COLO668 (cell line): ENCODE measurements around the gene INAFM2.

Experiments used
- DNase-seq: peaks from one replicate; lab custom pipeline; 2025; ENCODE audit not compliant: unreplicated experiment; lab: John Stamatoyannopoulos, UW

Gene INAFM2

DNA sequence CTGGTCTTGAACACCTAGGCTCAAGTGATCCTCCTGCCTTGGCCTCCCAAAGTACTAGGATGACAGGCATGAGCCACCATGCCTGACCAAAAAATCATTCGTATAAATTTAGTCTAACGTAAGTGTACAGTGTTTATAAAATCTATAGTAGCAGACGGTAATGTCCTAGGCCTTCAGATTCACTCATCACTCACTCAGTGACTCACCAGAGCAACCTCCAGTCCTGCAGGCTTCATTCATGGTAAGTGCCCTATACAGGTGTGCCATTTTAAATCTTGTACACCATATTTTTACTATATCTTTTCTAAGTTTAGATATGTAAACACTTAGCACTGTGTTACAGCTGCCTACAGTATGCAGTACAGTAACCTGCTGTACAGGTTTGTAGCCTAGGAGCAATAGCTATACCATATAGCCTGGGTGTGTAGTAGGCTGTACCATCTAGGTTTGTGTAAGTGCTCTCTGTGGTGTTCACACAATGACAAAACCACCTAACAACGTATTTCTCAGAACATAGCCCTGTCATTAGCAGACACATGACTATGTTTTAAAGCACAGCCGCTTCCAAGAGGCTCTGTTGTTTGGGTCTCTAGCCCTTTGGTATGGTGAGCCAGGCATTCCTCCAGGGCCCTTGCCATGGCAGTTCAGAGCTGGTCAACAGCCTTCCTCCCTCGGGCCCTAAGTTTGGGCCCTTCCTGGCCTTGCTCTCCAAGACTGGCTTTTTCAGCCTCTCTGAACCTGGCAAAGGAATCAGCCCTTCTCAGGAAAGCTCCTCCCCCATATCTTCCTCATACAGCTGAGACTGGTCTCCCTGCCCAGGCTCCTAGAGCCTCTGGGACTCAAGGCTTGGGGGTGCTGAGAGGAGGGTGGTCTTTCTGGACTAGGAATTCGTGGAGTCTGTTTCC lies 19.2 kb downstream of the INAFM2 start:
- no peak for DNase-seq

DNA sequence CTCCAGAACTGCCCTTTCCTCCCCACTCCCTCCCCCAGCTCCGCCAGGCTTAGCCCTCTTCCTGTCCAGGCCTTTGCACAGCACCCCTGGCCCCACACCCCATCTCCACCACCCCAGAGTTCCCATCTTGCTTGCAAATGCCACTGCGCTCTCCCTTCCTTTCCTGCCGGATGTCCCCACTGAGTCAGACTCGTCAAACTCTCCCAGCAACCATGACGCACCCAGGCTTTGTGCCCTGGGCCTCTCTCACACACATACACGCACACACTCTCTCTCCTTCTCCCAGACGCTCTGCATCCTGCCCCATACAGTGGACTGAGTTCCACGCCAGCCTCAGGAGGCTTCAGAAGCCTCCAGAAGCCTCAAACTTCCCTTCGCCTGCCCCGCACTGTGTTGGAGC lies 20.0 kb downstream of the INAFM2 start:
- DNase-seq, result no peak

DNA sequence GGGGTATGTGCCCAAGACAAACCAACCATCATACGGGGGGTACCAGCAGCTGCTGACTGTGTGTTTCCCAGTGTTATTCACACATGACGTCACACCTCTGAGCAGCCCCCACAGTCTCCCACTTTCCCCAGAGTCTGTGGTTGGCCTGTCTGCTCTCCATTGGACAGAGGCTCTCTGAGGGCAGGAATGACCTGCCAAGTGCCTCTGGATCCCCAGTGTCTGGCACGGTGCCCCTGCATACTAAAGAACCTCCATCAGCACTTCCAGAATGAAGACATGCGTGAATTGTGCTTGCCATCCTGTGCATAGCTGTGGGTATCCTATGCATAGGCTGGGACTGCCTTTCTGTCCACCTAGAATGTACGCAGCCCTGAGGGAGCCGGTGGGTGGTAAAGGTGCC lies 20.7 kb downstream of the INAFM2 start:
- DNase-seq, result no peak

DNA sequence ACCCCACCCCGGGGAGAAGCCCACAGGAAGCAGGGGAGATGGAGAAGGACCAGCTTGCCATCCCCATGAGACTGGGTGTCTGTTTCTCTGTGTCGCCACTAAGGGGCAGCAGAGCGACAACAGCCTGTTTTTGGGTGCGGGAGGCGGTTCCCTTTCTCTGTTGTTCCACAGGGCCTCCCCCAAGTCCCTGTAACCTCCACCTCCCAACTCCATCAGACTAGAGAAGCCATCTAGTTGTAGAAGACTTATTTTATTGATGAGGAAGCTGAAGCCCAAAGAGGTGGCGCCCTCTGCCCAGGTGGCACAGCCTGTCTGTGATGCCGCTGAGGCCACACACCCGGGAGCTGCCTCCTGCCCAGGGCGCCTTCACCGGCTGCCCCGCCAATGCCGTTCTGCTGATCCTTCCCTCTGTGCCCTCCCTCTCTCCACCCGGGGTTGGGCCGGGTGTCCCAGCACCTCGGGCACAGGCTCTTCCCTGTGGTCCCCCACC lies 21.2 kb downstream of the INAFM2 start:
- peak; percentile 62 for DNase-seq

DNA sequence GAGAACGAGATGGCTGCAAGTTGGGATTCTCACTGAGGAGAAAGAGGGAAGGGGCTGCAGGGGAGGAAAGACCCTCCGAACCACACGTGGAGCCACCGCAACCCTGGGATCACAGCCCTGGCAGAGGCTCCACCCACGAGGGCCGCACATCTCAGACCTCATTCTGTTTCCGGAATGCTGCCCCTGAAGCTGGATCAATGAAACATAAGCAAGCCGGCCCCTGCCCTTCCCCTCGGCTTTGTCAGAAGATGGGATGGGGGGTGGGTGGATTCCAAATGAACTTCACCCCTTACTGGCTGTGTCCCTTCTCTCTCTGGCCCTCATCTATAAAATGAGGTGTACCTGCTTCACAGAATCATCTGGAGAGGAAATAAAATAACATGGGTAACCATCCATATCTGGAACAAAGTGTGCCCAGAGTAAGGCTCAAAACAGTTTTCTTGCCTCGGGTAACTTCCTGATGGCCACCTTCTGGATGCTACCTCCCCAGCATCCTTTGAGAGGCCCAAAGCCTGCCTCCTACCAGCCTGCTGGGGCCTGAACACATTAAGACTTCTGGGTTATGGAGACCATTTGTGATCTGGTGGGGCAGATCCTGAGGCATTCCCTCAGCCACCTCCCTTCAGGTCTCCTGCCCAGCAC lies 21.9 kb downstream of the INAFM2 start:
- DNase-seq, result no peak

DNA sequence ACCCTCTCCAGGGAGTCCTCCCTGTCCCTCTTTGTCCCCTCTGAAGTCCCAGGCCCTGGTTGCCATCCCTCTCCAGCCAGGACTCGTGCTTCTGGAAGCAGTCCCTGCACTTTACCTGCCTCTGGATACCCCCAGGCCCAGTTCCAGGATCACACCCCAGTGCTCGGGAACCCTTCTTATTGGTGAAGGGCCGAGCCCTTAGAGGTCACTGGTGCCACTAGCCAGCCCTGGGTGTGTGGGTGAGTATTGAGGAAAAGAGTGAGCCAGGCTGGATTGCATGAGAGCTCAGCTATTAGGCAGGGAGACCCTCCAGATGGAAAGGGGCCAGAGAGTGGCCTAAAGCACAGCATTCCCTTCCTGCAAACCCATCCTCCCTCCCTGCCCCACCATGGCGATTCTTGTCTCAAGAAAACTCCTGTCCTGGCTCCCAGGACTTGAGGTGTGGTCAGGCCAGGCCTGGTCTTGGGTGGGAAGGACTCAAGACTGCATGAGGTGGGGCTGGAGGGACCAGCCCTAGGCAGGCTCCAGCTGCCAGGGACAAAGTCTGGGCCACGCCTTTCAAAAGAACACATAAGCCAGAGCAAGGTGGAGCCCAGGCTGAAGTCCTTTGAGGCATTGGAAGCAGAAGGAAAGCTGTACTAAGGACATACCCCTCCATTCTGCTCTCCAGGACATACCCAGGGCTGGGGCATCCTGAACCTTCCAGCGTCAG lies 22.5 kb downstream of the INAFM2 start:
- no peak for DNase-seq

DNA sequence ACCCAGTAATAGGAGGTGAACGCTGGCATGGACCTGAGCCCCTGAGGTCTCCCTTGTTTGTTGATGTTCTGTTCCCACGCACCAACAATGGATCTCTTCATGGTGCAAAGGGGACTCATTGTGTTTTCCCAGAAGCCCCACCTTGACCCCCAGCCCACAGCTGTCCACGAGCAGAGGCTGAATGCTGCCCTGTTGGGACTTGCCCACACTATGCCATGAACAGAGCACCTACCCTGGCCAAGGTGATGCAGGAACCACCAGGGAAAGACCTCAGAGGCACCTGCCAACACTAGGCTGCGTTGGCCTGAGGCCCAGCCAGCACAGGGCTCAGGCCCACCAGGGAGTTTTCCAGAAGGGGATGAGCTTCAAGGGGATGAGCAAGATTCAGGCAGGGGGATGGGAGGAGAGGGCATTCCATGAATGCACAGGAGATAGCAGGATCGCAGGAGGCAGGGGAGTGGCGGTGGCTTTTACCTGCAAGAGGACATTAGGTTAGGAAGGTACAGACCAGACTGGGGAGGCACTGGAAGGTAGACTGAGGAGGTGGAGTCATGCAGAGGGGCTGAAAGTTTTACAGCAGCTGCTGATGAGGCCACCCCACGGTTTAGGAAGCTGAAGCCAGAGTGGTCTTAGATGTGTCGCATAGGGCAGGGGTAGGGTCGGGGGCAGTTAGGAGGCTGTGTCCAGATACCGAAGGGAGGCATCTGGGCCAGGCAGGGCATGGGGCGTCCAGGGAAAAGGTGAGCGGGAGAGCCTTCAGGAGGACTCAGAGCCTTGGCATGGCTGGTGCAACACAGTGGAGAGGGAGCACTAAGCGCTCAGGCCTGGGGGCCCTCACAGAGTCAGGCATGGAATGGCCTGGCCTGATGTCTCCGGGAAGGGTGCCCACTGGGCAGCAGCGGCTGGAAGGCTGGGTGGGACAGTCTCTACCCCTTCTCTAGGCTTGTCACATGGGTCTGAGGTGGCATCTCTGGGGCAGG lies 23.4 kb downstream of the INAFM2 start:
- no peak for DNase-seq

DNA sequence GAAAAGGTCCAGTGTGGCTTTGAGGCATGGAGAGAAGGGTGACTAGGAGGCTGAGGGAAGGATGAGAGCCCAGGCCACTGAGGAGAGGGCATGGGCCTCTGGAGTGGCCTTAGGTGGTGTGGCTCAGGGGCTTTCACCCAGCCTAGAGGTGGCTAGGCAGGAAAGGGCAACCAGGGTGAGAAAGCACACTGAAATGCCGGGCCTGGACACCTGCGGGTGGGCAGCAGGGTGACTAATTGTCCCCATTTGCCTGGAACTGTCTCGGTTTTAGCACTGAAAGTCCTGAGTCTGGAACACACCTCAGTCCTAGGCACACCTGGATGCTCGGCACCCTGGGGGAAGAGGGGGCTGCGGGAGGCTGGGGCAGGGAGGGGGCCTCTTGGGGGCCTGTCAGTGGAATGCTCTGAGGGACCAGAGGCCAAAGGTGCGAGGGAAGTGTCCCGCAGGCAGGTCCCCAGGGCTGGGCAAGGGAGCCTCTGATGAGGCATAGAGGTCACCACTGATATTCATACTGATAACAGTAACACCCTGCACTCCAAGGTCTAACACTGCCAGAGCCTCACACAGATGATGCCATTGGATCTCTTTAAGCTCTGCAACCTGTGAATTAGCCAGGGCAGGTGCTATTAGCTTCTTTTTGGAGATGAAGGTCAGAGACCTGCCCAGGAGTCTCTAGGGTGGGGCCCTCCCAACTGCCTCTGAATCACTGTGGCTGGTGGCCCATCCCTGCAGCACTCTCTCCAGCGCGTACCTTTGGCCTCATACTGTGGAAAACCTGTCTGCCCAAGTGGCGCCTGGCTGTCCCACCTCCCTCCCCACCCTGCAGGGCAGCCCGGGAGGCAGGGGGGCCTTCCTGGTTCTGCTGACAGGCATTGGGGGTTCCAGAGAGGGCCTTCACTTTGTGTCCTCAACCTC lies 24.3 kb downstream of the INAFM2 start:
- peak; percentile 17 for DNase-seq

DNA sequence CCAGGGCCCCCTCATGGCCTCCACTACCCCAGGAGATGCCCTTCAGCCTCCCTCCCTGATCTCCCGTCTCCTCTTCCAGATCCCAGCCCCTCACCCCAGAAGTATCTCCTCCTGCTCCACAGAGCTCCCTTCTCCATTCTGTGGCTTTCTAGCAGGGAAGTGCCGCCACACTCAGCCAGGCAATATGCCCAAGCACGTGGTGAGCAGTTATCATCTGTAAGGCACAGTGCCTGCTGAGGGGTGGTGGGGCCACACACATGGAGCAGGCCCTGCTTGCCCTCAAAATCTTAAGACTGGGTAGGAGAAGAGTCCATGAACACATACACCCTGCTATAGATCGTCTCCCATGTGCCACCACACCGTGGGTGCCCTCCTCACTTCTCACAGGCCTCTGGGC lies 25.0 kb downstream of the INAFM2 start:
- no peak for DNase-seq

DNA sequence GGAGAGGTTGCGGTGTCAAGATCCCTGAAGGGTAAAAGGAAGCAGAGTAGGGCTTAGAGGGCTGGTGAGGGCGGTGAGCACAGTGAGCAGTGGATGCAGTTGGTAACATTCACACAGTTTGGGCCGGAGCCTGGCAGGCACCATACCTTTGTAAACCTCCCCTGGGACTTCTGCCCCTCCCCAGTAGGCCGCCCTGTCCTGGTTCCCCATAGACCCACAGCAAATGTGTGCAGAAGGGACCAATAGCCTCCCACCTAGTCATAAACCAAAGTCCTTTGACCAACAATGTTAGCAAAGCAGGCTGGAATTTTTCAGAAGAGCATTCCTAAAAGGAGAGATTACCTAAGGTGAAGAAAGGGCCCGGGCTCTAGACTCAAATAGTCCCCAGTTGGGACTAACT lies 25.7 kb downstream of the INAFM2 start:
- no peak for DNase-seq

DNA sequence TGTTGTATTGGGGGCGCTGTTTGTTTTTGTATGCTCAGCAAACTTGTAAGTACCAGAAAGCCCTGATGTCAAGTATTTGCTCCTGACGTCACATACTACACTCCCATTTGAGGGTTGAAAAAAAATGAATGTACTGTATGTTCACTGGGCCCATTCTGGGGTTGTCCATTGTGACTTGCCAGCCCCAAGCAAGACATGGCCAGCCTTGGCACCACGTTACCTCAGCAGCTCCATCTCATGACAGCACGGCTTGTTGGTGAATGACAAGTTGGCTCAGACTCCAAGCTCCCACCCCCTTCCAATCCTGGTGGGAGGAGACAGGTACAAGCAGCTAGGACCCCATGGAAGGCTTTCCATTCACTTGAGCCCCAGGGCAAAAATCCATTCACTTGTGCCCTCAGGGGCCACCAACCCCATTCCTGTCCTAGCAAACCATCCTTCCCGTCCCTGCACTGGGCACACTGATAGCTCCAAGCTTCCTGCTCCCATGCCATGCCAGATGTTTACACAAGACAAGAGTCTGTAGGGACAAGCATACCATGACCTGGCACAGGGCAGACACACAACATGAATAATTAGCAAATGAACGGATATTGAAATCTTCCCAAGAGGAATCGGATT lies 28.9 kb downstream of the INAFM2 start:
- no peak for DNase-seq

DNA sequence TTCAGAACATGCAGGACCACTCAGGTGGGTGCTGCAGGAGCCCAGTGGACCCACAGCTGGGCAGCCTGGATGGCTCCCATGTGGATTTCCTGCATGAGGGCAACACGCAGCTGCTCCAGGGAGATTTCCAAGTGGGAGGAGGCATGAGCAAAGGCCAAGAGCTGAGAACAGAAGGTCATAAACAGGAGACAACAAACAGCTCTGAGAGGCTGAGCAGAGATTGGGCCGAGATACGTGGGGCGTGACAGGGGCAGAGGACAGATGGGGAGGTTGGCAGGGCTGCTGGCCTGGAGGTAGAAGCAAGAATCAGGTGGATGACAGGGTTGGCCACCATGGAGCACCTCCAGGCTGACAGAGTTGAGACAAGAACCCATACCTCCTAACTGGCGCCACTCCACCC lies 30.2 kb downstream of the INAFM2 start:
- peak; percentile 25 for DNase-seq

DNA sequence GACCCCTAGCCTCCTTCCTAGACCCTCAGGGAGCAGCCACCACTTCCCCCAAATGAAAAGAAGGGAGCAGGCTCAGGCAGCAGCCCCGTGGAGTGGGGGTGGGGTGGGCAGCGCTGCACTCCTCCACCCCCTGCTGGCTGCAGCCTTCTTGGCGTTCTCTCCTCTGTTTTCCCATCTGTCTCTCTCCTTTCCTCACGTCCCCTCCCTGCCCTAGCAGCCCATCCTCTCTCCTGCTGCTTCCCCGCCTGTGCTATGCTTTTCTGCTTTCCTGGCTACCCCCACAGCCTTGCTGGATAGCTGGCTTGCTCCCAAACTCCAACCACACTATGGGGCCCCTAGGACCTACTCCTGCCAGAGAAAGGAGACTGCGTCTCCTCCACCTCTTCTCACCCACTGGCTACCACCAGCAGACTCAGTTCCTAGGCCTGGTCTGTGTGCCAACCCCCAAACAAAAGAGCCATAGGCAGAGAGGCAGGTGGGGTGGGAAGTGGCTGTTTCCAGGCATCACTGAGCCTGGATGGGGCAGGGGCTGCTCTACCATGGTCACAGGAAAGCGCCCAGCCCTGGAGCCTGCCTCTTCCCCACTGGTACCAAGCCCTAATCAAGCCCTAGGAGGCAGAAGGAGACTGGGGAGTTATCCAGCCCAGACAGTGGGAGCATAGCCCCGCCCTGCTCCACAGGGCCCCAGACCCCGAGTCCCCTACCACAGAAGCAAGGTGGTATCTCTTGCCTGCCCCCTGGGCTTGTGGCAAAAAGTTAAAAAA lies 31.1 kb downstream of the INAFM2 start:
- peak; percentile 19 for DNase-seq

DNA sequence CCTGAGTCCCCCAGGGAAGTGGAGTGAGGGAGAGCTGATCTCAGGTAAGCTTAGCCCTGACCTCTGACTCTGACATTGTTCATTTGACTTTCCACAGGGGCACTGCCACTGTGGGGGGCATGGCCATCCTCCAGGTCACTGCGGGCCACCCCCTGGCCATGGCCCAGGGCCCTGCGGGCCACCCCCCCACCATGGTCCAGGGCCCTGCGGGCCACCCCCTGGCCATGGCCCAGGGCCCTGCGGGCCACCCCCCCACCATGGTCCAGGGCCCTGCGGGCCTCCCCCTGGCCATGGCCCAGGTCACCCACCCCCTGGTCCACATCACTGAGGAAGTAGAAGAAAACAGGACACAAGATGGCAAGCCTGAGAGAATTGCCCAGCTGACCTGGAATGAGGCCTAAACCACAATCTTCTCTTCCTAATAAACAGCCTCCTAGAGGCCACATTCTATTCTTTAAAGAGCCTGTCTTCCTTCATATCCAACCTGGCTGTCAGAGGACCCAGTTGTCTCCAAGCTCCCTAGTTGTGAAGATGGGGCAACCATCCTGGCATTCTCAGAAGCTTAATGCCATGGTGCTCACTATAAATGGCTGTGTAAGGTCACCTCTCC lies 32.6 kb downstream of the INAFM2 start:
- DNase-seq, result no peak

DNA sequence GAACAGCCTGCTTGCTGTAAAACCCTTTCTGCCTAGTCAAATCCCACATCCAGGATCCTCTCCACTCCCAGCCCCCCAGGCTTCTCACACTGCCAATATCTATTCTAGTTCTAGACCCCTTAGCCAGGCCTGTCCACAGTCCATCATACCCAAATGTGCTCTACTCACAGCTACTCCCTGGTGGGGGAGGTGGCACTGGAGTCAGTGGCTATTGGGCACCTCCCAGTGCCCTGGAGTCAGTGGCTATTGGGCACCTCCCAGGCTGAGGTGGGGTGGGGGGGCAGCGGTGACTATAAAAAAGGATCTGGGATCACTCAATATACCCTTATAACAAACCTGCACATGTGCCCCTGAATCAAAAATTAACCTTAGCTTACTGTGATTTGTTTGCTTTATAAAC lies 33.8 kb downstream of the INAFM2 start:
- no peak for DNase-seq

DNA sequence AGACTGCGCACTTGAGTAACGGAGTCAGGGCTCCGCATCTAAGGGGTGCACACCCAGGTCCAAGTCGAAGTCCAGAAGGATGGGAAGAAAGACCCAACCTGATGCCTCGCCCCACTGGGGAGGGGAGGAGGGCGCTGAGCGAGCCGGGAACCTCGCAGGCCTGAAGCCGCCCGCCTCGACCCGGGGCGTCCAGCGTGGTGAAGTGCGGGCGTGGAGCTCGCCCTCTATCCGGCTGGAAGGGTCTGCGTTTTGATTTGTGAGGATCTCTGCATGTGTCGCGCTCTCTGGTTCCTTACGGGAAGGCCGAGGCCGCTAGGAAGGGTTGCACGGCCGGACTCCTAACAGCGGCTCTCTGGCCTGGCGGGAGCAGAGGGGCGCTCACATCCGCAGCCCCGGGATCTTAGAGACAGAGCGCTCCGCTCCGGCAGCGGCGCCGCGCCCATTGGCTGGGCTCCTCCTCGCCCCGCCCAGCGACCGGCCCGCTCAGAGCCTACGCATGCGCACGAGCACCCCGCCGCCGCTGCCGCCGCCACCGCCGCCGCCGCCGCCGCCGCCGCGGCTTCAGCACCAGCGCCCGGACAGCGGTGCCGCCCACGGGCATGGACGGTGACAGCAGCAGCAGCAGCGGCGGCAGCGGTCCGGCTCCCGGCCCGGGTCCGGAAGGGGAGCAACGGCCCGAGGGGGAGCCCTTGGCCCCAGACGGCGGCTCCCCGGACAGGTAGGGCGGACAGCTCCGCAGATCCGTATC lies 34.4 kb downstream of the INAFM2 start, which contains the start of gene DISP2:
DISP2 (plus strand) TSS at position 497 of the 748 bp plus-strand sequence; CDS start at position 600, 103 bp downstream.
- peak; percentile 92 for DNase-seq
